IPS-NIHi11 (cell line): ENCODE data around the gene PSME1.

Experiments
- DNase-seq: peaks from one replicate; pipeline ENCODE4 v3.0.0; 2012; ENCODE audit warnings: mixed read lengths, low spot score

The PSME1 gene

DNA sequence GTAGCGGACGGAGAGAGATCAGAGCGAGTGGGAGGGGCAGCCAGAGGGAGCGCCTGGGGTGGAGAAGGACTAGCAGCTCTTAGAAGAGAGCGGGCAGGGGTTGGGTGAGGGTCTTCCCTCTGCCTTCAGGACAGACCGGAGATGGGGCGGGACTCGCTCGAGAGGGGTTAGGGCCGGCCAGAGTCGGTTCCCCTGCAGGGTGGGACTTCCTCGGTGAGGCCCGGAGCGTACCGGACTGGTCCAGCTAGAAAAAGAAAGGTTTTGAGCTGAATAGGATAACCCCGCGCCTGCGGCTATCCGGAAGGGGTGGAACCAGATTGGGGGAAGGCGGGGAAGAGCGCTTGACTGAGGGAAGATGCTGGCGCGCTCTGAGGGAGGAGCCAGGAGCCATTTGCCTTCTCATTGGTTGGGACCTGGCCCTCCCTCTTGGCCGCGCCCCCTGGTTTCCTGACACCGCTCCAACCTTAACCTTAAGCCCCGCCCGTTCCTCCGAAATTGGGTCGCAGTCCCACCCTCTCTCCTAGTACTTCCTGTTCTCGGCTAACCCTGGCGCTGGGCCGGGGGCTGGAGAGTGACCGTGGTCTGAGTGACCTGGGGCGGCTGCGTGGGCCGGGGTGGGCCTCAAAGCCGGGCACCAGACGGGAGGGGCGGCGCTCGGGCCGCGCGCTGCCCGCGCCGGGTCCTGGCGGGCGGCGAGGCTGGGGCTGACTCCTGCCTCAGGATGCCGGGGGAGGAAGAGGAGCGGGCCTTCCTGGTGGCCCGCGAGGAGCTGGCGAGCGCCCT is 11.2 kb downstream of the PSME1 start, which contains the start of gene RNF31:
Gene RNF31, plus strand, starts transcription at position 521 of the 783 bp plus-strand sequence. Its CDS starts 201 bp downstream, at position 722.
- peak; percentile 95 for DNase-seq

DNA sequence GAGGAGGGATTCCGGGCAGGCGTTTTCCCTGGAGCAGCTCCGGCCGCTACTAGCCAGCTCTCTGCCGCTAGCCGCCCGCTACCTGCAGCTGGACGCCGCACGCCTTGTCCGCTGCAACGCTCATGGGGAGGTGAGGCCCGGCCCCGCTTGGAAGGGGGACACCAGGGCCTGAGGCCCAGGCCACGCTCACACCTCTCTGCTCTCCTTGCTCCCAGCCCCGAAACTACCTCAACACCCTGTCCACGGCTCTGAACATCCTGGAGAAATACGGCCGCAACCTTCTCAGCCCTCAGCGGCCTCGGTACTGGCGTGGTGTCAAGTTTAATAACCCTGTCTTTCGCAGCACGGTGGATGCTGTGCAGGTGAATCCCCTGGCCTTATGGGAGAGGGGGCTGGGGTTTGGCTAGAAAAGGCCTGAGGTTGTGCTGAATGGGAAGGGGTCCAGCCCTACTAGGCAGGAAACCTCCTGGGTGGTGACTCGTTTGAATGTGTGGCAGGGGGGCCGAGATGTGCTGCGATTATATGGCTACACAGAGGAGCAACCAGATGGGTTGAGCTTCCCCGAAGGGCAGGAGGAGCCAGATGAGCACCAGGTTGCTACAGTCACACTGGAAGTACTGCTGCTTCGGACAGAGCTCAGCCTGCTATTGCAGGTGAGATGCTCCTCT is 11.9 kb downstream of the PSME1 start:
- no peak for DNase-seq

DNA sequence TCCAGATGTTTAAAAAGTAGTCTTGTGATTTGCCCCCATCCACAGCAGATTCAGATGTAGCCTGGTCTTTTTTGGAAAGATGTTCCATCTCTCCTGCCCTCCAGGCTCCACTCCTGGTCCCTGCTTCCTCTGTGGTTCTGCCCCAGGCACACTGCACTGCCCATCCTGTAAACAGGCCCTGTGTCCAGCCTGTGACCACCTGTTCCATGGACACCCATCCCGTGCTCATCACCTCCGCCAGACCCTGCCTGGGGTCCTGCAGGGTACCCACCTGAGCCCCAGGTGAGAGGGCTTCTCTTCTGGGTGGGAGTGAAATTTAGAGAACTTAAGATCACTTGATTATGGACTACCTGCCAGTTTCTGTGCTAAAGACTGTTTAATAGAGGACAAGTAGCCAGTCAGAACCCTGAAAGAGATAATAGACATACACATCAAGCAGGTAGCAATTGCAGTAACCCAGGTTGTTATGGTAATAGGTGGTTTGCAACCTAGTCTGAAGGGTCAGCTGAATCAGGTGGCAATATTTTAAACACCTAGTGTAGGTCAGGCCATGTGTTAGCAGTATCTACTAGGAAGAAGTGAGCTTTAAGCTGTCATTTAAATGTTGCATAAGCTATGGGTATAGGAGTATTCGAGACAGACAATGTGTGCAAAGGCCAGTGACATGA is 13.4 kb downstream of the PSME1 start:
- DNase-seq: no peak

DNA sequence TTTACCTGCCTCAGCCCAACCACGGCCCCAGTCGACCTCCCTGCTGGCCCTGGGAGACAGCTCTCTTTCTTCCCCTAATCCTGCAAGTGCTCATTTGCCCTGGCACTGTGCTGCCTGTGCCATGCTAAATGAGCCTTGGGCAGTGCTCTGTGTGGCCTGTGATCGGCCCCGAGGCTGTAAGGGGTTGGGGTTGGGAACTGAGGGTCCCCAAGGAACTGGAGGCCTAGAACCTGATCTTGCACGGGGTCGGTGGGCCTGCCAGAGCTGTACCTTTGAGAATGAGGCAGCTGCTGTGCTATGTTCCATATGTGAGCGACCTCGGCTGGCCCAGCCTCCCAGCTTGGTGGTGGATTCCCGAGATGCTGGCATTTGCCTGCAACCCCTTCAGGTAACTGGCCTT is 14.1 kb downstream of the PSME1 start:
- DNase-seq: no peak

DNA sequence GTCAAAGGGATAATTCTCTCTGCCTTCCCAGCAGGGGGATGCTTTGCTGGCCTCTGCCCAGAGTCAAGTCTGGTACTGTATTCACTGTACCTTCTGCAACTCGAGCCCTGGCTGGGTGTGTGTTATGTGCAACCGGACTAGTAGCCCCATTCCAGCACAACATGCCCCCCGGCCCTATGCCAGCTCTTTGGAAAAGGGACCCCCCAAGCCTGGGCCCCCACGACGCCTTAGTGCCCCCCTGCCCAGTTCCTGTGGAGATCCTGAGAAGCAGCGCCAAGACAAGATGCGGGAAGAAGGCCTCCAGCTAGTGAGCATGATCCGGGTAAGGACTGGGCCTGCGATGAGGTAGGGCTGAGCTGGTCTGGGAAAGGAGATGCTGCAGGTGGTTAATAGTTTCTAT is 14.6 kb downstream of the PSME1 start:
- no peak for DNase-seq

DNA sequence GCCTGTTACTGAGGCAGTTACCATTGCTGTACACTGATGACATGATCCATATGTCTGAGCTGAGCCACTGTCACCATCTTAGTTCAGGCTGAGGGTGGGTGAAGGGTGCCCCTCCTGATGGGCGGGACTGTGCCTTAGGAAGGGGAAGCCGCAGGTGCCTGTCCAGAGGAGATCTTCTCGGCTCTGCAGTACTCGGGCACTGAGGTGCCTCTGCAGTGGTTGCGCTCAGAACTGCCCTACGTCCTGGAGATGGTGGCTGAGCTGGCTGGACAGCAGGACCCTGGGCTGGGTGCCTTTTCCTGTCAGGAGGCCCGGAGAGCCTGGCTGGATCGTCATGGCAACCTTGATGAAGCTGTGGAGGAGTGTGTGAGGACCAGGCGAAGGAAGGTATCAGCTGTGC is 15.0 kb downstream of the PSME1 start:
- DNase-seq: no peak

DNA sequence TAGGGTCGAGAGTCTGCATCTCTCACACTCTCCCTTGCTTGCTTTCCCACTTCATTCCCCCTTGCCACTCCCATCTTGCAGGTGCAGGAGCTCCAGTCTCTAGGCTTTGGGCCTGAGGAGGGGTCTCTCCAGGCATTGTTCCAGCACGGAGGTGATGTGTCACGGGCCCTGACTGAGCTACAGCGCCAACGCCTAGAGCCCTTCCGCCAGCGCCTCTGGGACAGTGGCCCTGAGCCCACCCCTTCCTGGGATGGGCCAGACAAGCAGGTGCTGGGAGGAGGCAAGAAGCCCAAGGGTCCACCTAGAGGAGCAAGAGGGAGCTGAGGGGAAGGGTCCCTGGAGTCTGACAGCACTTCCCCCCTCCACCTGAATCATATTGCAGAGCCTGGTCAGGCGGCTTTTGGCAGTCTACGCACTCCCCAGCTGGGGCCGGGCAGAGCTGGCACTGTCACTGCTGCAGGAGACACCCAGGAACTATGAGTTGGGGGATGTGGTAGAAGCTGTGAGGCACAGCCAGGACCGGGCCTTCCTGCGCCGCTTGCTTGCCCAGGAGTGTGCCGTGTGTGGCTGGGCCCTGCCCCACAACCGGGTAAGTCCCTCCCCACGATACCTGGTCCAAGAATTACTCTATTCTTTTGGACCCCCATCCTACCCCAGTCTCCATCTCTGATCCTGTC is 15.5 kb downstream of the PSME1 start:
- no peak for DNase-seq

DNA sequence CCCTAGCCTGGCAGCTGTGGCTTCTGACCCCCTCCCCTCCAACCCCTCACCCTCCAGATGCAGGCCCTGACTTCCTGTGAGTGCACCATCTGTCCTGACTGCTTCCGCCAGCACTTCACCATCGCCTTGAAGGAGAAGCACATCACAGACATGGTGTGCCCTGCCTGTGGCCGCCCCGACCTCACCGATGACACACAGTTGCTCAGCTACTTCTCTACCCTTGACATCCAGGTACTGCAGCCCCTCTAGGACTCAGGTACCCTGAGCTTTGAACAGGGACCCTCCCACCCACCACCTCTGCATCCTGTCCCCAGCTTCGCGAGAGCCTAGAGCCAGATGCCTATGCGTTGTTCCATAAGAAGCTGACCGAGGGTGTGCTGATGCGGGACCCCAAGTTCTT is 19.1 kb downstream of the PSME1 start:
- no peak for DNase-seq

DNA sequence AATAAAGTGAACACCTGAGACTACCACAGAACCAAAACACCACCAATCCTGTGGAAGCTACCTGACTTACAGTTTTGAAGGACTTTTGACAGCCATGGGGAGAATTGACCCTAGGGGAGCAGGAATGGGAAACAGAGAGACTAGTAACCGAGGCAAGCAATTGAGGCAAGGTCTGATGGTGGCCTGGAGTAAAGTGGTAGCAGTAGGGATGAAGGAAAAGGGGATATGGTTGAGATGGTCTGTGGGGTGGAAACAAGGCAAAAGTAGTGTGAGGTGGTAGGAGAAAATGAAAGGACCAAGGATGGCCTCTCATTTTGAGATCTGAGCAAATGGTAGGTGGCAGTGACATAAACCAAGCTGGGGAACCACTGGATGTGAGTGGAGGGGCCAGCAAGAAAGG is 20.8 kb downstream of the PSME1 start:
- no peak for DNase-seq

DNA sequence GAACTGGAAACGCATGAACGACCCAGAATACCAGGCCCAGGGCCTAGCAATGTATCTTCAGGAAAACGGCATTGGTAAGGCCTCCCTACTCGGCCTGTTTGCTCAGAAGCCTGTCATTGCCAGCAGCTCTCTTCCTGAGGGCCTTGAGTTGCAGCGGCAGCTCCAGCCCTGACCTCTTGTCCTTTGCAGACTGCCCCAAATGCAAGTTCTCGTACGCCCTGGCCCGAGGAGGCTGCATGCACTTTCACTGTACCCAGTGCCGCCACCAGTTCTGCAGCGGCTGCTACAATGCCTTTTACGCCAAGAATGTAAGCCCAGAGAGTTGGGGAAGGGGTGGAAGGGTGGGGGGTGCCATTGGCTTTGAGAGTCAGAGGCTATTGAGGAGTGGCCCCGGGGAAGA is 21.3 kb downstream of the PSME1 start:
- no peak for DNase-seq

DNA sequence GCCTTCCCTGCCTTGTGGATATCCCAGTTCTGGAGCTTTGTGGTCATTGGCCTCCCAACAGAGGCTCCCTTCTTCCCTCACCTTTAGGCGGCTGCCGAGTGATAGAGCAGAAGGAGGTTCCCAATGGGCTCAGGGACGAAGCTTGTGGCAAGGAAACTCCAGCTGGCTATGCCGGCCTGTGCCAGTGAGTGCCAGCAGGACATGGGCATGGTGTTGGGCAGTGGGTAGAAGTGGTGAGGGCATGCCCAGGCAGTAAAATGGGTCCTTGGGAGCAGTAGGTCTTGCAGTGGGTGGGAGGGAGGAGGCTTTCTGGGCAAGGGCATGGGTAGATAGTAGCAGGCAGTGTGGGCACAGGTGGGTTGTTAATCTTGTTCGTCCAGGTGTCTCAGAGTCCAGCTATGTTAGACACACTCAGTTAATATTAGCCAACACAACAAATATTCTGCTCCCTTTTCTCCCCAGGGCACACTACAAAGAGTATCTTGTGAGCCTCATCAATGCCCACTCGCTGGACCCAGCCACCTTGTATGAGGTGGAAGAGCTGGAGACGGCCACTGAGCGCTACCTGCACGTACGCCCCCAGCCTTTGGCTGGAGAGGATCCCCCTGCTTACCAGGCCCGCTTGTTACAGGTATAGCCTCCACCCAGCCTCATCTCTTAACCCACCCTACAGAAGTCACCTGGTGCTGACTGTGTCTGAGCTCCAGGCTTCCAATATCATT is 23.9 kb downstream of the PSME1 start:
- DNase-seq: no peak

DNA sequence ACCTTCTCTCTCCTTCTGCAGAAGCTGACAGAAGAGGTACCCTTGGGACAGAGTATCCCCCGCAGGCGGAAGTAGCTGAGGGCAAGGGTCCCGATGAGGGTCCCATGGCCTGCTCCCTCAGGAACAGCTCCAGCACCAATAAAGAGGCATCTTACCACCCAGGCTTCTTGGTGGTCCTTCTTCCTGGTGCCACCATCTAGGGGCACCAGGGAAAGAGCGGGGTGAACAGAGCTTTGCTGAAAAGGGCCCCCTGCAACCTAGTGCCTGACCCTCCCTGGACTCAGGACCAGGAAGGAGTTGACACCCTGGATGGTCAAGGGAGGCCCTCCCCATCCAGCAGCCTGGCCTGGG is 24.5 kb downstream of the PSME1 start:
- DNase-seq: no peak

DNA sequence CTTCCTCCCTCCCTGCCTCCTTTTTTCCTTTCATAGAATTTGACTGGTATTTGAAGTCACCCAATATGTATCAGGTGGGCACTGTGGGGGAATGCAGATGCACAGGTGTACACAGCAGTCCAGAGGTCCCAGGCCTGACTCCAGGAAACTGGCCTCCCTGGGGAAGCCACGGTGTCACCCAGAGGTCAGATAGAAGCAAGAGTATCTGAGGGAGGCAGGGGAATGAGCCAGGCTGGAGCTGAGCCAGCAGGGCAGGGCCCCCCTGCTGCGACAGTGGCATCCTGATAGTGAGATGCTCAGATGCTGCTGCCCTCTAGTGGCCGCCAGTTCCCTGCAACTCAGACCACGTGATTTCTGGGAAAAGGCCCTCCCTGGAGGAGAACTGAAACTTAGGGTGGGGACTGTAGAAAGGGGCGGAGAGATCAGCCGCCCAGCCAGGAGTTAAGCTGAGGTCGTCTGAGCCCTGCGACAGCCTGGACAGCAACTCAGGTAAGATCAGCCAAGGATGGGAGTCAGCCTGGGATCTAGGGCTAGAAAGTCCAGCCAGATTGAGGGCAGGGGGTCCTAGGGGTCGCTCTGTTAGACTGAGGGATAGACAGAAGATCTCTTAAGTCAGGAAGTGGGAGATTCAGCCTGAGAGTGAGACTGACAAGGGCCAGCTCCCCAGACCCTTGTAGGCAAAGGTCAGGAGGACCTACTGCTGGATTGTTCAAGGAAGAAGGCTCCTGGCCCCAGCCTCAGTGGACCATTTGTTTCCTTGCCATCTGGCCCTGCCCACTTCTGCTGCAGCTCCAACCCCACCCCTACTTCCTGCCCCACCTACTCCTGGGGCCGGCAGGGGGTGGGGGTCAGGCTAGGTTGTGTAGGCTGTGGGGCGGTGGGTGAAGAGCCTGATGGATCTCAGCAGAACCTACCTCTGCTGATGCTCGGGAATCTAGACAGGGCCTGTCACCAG is 25.1 kb downstream of the PSME1 start, which contains the start of gene IRF9:
Gene IRF9, plus strand, starts transcription at position 416 of the 955 bp plus-strand sequence. CDS start 880 bp downstream, outside the sequence.
- DNase-seq: peak; percentile 94

DNA sequence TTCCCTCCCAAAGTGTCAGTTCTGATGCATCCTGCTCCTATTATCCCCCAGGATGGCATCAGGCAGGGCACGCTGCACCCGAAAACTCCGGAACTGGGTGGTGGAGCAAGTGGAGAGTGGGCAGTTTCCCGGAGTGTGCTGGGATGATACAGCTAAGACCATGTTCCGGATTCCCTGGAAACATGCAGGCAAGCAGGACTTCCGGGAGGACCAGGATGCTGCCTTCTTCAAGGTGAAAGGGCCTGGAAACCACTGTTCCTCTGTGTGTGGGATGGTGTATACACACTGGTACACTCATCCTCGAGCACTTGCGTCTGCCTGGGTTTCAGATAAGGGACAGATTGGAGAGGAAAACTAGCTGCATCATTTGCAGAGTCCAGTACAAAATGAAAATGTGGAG is 26.1 kb downstream of the PSME1 start:
- DNase-seq: no peak

DNA sequence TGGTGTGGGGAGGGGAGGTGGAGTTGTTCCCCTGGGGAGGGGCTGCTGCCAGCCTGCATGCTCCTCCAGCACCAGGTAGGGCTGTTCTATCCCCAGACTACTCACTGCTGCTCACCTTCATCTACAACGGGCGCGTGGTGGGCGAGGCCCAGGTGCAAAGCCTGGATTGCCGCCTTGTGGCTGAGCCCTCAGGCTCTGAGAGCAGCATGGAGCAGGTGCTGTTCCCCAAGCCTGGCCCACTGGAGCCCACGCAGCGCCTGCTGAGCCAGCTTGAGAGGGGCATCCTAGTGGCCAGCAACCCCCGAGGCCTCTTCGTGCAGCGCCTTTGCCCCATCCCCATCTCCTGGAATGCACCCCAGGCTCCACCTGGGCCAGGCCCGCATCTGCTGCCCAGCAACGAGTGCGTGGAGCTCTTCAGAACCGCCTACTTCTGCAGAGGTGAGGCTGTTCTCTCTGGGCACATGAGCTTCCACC is 28.6 kb downstream of the PSME1 start:
- no peak for DNase-seq

DNA sequence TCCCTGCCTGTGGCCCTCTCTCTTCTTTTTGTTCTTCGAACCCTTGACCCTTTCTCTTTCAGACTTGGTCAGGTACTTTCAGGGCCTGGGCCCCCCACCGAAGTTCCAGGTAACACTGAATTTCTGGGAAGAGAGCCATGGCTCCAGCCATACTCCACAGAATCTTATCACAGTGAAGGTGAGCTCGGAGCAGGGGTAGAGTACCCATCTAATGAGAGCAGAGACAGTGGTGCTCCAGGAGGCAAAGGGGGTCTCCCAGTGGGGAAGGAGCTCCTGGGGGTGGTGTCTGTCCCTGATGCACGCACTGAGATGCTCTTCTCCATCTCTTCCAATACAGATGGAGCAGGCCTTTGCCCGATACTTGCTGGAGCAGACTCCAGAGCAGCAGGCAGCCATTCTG is 29.8 kb downstream of the PSME1 start:
- no peak for DNase-seq

DNA sequence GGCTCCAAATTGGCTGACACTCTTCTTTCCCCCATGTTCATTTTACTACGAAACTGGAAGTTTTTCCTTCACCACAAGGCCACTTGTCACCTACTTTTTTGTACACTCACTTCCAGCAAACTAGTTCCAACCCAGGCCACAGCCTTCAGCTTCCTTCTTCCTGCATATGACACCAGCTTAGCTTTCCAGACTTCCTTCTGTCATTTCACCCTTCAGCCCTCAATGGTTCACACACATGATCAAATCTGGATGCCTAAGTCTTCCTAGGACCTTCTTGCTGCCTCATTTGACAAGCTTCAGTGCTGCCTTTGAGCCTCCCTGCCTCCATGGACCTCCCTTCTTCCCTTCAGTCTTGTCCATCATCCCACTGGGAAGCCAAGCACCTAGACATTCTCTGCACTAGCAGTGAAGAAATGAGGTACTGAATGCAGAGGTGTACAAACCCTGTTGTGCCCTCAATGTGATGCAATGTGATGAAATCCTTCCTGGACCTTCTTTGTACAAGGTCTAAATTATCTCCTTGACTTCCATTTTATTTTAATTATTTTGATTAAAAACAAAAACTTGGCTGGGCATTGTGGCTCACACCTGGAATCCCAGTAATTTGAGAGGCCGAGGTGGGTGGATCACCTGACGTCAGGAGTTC is 31.6 kb downstream of the PSME1 start:
- DNase-seq: no peak

DNA sequence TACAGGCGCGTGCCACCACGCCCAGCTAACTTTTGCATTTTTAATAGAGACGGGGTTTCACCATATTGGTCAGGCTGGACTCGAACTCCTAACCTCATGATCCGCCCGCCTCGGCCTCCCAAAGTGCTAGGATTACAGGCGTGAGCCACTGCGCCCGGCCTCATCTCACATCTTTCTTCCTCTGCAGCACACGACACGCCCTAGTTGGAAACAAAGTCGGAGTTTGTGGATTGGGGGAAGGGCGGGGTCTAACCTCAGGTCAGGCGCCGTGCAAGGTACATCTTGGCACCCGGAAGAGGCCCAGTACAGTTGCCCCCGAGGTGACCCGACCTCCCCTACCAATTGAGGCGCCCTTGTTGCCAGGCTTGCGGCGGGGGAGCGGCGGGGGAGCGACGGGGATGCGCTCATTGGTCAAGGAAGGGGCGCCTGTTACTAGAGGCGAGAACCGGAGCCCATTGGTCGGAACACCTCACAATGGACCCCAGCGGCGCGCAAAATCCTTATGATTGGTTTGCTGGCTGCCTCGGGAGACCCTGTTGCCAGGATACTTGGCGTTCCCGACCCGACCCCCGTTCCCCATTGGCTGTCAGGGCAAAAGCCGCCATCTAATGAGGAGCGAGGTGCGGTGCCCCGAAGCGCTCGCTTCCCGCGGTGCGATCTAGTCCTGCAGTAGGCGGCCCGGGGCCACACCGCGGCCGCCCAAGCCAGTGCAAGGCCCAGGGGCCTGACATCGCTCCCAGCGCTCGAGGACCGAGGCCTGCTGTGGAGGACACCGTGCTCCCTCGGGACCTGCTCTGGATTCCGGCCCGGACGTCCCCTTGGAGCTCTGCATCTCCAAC is 35.6 kb downstream of the PSME1 start, which contains the start of gene REC8:
Gene REC8, plus strand, starts transcription at position 659 of the 839 bp plus-strand sequence. CDS start 473 bp downstream, outside the sequence.
- DNase-seq: peak; percentile 98
